LNCAP (cell line): ENCODE results near the gene TNKS1BP1.

ENCODE experiments used
- CTCF ChIP-seq: fragments of 450-650 bp; IDR thresholded peaks from 2 replicates; pipeline ENCODE4 v1.5.1; 2017; ENCODE audit warnings: mild to moderate bottlenecking

The TNKS1BP1 gene

DNA sequence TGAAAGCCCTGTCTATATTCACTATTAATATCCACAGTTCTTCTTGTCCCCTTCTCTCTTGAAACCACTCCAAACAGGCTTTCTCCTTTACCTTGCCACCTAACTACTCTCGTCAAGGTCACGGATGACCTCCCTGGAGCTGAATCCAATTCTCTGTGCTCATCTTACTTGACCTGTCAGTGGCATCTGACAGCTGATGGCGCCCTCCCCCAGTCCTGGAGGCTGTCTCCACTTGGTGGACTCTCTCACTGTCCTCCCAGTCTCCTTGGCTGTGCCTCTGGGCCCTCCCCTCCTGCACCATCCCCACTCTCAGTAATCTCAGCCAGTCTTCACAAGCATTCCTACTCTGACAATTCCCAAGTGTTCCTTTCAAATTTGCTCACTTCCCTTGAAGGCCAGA, 8.7 kb downstream of the TNKS1BP1 start:
- no peak for TF ChIP-seq CTCF

GRCh38 chr11:57315491-57315890, 9.3 kb downstream of the TNKS1BP1 start:
- no peak for TF ChIP-seq CTCF

DNA sequence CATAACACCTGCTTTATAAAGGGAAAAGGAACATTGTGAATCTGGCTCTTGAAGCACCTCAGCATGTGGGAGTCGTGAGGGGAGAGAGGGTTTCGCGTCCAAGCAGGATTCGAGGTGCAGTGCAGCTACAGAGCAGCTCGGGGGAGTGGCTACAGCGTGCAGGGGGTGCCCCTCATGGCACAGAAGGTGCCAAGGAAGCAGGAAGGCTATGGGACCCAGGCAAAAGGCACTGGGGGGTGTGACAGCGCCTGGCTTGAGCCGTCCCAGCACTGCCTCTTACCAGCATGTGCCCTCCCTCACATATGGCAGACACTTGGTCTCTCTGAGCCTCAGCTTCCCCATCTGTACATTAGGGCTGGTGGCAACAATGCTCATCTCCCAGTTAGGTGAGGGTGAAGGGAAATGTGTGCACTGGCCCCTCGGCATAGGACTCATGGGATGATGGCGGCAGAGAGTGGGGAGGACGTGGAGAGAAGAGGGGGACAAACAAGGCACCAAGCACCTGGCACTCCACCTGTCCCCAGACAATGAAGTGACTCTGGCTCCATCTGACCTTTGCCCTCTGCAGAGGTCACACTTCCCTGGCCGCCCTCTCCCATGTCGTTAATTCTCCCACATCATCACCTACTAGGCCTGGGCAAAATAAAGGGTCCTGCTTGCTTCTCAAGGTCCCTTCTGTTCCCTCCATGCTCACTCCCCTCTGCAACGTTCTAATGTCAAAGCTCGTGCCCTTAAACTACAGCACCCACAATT, 10.4 kb downstream of the TNKS1BP1 start:
- no peak for TF ChIP-seq CTCF

DNA sequence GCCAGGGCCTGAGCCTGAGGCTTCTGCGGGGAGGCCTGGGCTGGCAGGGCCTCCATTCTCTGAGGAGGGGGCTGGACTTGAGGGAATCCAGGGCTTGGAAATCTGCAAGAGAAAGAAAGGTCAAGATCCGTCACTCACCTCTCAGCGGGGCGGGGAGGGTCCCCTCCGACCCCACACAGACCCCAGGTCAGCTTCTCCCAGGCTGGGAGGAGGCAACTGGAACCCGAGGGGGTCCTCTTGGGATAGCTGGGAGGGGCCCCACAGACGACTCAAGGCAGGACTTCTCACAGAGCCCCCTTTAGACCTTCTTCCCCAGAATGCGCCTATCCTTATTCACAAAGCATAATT, 11.0 kb downstream of the TNKS1BP1 start:
- no peak for TF ChIP-seq CTCF

DNA sequence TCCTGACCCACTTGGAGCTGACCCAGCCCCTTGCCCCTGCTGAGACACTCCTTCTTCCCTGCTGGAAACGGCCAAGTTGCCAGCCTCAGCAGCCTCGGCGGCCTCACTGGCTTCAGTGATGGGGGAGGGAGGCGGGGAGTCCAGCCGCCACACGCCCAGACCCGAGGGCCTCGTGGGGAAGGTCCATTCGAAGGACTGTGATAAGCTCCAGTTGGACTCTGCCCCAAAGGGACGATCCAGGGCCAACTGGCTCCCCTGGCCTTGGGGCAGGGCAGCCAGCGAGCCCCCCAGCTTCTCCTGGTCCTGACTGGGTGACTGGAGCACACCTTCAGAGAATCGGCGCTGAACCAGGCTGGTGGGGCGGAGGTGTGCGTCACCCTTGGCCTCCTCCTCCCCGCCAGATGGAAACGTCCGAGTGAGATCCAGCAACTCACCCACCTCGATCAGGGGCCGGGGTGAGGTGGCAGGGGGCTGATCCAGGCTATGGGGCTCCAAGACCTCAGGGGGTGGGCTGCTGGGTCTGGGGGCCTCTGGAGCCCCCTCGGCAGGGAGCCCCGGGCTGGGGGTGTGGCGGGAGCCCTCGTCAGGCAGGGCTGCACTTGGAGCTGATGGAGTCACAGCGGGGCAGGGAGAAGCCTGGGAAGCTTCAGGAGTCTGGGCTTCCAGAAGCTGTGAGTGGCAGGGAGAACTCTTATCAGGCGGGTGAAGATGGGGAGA, 11.5 kb downstream of the TNKS1BP1 start:
- TF ChIP-seq CTCF, result no peak

DNA sequence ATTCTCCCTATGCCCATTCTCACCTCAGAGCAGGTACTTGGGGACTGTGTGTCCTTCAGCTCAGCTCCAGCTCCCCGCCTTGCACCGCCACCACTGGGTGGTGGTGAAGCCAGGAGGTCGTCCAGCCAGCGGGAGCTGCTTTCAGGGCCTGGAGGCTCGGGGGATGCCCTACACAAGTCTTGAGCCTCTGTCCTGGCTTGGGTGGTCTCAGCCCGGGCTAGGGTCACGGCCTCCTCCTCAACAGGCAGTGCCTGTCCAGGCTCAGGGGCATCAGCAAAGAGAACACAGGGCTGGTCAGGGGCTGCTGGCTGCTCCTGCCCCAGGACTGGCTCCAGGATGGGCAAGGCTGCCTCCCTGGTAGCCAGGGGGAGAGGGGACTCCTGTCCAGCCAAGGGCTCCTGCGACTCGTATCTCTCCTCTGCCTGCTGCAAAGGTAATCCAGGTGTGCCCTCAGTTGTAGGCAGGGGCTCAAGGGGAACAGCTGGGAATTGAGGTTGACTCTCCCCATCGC, 12.2 kb downstream of the TNKS1BP1 start:
- TF ChIP-seq CTCF, result no peak

- no peak for TF ChIP-seq CTCF
These were observed 13.4 kb downstream of the TNKS1BP1 start for GRCh38 chr11:57311109-57311936.
